Esophagus (tissue), 2 donors: ENCODE data around the gene ELOVL7. TPM values are rescaled to one million over a fixed set of nuclear protein-coding genes. Genes with fewer than 3 reads are reported as not detected.

Source experiments
- H3K27ac ChIP-seq, 2 donors: one replicate each; pipeline ENCODE4 v1.5.1; 2013; ENCODE audit warnings: low read depth in 2 of 2, mild to moderate bottlenecking in 2 of 2, inconsistent platforms in 1 of 2, low read length in 1 of 2, moderate library complexity in 1 of 2
- H3K27me3 ChIP-seq, 2 donors: one replicate each; pipeline ENCODE4 v1.6.1; 2013; ENCODE audit warnings: low read length in 2 of 2, control low read depth in 1 of 2, mild to moderate bottlenecking in 1 of 2; ENCODE audit not compliant: insufficient read depth in 2 of 2, control insufficient read depth in 1 of 2
- H3K36me3 ChIP-seq, 2 donors: one replicate each; pipeline ENCODE4 v1.6.1; 2013; ENCODE audit warnings: low read length in 1 of 2; ENCODE audit not compliant: control insufficient read depth in 2 of 2, insufficient read depth in 2 of 2
- H3K4me1 ChIP-seq, 2 donors: one replicate each; pipeline ENCODE4 v1.6.1; 2013; ENCODE audit warnings: low read length in 1 of 2; ENCODE audit not compliant: control insufficient read depth in 2 of 2, insufficient read depth in 2 of 2
- H3K4me3 ChIP-seq, 2 donors: one replicate each; pipeline ENCODE4 v1.5.1; 2013; ENCODE audit warnings: low read length in 2 of 2, mild to moderate bottlenecking in 2 of 2, low read depth in 1 of 2, moderate library complexity in 1 of 2
- H3K9me3 ChIP-seq, 2 donors: one replicate each; pipeline ENCODE4 v1.6.1; 2013; ENCODE audit warnings: mild to moderate bottlenecking in 2 of 2, low read depth in 1 of 2, low read length in 1 of 2, moderate library complexity in 1 of 2; ENCODE audit not compliant: control insufficient read depth in 2 of 2, insufficient read depth in 1 of 2
- WGBS, 2 donors: extraction: QIAGEN DNeasy Blood & Tissue Kit; methylation state at CpG; one replicate each; pipeline ENCODE4 v1.1.7; 2013; 5-methylcytosine and 5-hydroxymethylcytosine counted together
- polyA plus RNA-seq, 2 donors: library from polyadenylated mRNA; stranded (reverse); fragments of 200-250 nt; gene quantifications; one replicate each; pipeline ENCODE4 v1.2.3, GENCODE V29; 2013
- donor health status: healthy with polysubstance abuse.
- donor health status: Bipolar disorder and iron deficiency.

Gene ELOVL7
- polyA plus RNA-seq, 2 donors = 2.2 to 2.8 TPM

DNA sequence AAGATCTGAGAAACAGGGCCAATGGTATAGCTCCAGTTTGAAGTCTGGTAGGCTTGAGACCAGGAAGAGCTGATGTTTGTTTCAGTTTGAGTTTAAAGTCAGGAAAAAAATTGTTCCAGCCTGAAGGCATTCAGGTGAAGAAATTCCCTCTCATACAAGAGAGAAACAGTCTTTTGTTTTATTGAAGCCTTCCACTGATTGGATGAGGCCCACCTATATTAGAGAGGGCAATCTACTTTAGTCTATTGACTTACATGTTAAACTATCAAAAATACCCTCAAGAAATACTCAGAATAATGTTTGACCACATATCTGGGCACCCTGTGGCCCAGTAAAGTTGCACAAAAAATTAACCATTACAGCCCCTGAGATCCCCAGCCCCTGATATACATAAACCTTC, 138.9 kb downstream of the ELOVL7 start:
- Histone ChIP-seq H3K27ac (no peak overlapping the region), H3K36me3 (no peaks in the 10 kb centered on the region), H3K4me1 (no peaks in the 10 kb centered on the region), H3K4me3 (no peak overlapping the region), H3K9me3 (no peaks in the 10 kb centered on the region), H3K27me3 (no peaks in the 10 kb centered on the region)

DNA sequence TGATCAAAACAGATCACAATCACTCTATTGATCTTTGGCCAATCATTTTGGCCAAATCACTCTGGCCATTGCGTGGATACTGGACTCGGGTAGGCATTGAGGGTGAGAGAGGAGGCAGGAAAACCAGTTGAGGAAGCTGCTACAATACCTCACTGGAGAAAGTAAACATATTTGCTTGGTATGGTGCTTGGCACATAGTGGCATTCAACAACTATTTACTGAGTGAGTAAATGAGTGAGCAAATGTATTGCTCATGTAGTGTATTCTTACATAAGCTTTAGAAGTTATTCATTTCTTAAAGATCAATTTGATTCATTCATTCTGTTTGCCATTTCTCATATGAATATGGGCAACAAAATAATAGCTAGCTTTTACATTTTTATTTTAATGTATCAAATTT, 140.1 kb downstream of the ELOVL7 start:
- Histone ChIP-seq H3K27me3 (no peaks in the 10 kb centered on the region), H3K4me1 (no peaks in the 10 kb centered on the region), H3K4me3 (no peak overlapping the region), H3K36me3 (no peaks in the 10 kb centered on the region), H3K27ac (no peak overlapping the region), H3K9me3 (no peaks in the 10 kb centered on the region)
- 79 to 87% methylated on average over 2 of the region's 2 CpGs for WGBS, 2 donors

Other genes starting within 250 kb of the ELOVL7 start
- gene DEPDC1B, start 144.1 kb downstream of the ELOVL7 start, polyA plus RNA-seq = 1 to 10 TPM; 2.3 to 2.9 TPM
- 1 to 10 TPM; 2.5 to 4.2 TPM for gene ERCC8, start 100.8 kb upstream of the ELOVL7 start, polyA plus RNA-seq
- gene NDUFAF2, start 100.9 kb upstream of the ELOVL7 start, polyA plus RNA-seq = 10 to 100 TPM; 40.5 to 40.6 TPM